ENCODE data around the gene DCAF15.

Gene DCAF15

DNA sequence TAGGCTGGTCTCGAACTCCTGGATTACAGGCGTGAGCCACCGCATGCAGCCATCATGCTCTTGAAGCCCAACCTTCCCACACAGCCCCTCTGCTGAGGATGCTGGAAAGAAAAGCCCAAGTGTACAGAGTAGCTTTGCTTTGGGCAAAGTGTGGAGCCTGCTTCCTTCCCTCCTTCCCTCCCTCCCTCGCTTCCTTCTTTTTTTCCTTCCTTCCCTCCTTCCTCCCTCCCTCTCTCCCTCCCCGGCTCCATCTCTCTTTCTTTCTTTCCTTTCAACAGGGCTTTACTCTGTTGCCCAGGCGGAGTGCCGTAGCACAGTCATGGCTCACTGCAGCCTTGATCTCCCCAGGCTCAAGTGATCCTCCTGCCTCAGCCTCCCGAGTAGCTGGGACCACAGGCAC is 43.6 kb upstream of the DCAF15 start:
- TF ChIP-seq, protein P1, sequence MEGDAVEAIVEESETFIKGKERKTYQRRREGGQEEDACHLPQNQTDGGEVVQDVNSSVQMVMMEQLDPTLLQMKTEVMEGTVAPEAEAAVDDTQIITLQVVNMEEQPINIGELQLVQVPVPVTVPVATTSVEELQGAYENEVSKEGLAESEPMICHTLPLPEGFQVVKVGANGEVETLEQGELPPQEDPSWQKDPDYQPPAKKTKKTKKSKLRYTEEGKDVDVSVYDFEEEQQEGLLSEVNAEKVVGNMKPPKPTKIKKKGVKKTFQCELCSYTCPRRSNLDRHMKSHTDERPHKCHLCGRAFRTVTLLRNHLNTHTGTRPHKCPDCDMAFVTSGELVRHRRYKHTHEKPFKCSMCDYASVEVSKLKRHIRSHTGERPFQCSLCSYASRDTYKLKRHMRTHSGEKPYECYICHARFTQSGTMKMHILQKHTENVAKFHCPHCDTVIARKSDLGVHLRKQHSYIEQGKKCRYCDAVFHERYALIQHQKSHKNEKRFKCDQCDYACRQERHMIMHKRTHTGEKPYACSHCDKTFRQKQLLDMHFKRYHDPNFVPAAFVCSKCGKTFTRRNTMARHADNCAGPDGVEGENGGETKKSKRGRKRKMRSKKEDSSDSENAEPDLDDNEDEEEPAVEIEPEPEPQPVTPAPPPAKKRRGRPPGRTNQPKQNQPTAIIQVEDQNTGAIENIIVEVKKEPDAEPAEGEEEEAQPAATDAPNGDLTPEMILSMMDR (IDR thresholded peaks at IDR 0.05; ENCODE audit: low read depth, low read length, missing control alignments): no peak
- no peak for DNase-seq (ENCODE audit: low read depth)
- no peak overlapping the region for H3K4me3 ChIP-seq (ENCODE audit: low read depth, low read length)
- in situ Hi-C loops (cut with HindIII; ENCODE audit: low sequenced_read_pairs): no loop called here

DNA sequence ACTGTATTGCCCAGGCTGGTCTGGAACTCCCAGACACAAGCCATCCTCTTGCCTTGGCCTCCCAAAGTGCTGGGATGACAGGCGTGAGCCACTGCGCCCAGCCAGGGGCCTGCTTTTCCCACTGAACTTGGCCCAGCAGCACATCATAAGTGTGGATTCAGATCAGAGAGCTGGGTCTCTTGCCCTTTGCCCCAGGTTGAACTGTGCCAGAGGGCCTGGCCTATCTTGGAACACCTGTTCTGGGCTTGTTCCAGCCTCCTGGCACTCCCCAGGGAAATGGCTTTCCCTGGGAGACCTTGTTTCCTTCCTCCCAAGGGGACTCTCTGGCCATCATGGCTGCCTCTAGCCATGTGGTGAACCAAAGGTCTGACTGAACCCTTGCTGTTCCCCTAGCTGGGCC is 42.9 kb upstream of the DCAF15 start:
- TF ChIP-seq, protein P1 (IDR thresholded peaks at IDR 0.05; ENCODE audit: low read depth, low read length, missing control alignments): no peak
- DNase-seq (ENCODE audit: low read depth): no peak
- in situ Hi-C loops (cut with HindIII; ENCODE audit: low sequenced_read_pairs): no loop called here
- H3K4me3 ChIP-seq (ENCODE audit: low read depth, low read length): no peak overlapping the region

DNA sequence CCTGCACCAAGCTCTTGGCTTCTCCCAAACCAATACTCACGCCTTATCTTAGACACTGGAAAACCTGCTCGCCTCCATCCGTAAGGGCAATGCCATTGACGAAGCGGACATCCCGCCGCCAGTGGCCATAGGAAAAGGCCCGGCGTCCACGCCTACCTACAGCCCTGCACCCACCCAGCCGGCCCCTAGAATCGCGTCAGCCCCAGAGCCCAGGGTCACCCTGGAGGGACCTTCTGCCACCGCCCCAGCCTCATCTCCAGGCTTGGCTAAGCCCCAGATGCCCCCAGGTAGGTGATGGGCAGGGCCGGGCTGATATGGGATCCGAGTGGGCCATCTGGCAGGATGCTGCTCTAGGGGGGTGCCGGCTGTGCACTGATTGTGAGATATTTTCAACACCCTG is 39.0 kb upstream of the DCAF15 start:
- TF ChIP-seq, protein P1 (IDR thresholded peaks at IDR 0.05; ENCODE audit: low read depth, low read length, missing control alignments): no peak
- DNase-seq (ENCODE audit: low read depth): no peak
- H3K4me3 ChIP-seq (ENCODE audit: low read depth, low read length): no peak overlapping the region
- in situ Hi-C loops (cut with HindIII; ENCODE audit: low sequenced_read_pairs): no loop called here

DNA sequence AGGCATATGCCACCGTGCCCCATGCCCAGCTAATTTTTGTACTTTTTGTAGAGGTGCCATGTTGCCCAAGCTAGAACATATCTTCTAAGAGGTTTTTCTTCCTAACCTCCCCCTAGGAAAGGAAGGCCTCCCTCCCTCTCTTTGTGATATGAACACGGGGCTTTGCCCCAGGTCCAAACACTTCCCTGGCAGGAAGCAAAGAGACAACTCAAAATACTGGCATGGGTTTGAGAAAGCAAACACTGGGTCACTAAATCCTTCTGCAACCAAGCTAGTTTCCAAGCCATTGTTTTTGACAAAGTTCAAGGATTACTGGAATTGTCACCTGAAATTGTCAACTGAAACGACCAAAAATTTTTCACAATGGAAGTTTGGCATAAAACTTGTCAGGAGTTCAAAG is 37.5 kb upstream of the DCAF15 start:
- H3K4me3 ChIP-seq (ENCODE audit: low read depth, low read length): no peak overlapping the region
- TF ChIP-seq, protein P1 (IDR thresholded peaks at IDR 0.05; ENCODE audit: low read depth, low read length, missing control alignments): no peak
- DNase-seq (ENCODE audit: low read depth): no peak
- in situ Hi-C loops (cut with HindIII; ENCODE audit: low sequenced_read_pairs): no loop called here

DNA sequence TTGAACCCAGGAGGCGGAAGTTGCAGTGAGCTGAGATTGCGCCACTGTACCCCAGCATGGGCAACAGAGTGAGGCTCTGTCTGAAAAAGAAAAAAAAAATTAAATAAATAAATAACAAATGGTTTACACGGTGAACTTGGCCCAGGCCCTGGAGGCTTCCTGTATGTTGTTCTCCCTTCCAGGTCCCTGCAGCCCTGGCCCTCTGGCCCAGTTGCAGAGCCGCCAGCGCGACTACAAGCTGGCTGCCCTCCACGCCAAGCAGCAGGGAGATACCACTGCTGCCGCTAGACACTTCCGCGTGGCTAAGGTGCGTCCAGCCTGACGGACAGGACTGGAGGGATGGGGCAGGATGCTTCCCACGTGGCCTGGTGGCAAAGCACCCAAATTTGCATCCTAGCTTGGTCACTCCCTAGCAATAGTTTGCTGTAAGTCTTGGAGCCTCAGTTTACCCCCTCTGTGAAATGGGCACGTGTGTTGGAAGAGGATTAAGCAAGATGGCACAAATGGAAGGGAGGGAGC is 34.4 kb upstream of the DCAF15 start:
- TF ChIP-seq, protein P1 (IDR thresholded peaks at IDR 0.05; ENCODE audit: low read depth, low read length, missing control alignments): no peak
- no peak for DNase-seq (ENCODE audit: low read depth)
- no peak overlapping the region for H3K4me3 ChIP-seq (ENCODE audit: low read depth, low read length)
- in situ Hi-C loops (cut with HindIII; ENCODE audit: low sequenced_read_pairs): no loop called here

DNA sequence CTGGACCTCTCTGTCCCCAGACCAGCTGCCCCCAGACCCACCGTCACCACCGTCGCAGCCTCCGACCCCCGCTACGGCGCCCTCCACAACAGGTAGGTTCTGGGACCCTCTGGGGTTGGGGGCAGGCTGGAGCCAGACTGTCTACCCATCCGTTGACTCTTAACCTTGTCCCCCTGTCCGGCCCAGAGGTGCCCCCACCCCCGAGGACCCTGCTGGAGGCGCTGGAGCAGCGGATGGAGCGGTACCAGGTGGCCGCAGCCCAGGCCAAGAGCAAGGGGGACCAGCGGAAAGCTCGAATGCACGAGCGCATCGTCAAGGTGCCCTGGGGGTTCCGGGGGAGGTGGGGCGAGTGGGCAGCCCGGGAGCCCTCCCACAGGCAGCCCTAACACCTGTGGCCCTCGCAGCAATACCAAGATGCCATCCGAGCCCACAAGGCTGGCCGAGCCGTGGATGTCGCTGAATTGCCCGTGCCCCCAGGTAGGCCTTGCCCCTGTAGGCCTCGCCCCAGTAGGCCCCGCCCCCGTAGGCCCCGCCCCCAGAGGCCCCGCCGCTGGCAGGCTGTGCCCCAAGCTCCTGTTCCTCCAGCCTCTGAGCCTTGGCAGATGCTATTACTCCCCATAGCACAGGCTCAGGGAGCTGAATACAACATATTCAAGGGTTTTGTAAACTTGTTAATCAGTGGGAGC is 33.4 kb upstream of the DCAF15 start:
- H3K4me3 ChIP-seq (ENCODE audit: low read depth, low read length): no peak overlapping the region
- no peak for DNase-seq (ENCODE audit: low read depth)
- in situ Hi-C loops (cut with HindIII; ENCODE audit: low sequenced_read_pairs): no loop called here
- TF ChIP-seq, protein P1 (IDR thresholded peaks at IDR 0.05; ENCODE audit: low read depth, low read length, missing control alignments): no peak
